HepG2 (cell line): ENCODE results near the gene CFAP97. TPM values are rescaled to one million over a fixed set of nuclear protein-coding genes. Genes with fewer than 3 reads are reported as not detected.

Experiments
- ATAC-seq: fragments of 200-7000 bp; cut with Tn5 transposase; 3 replicates; pipeline ENCODE4 v1.9.1; 2020; ENCODE audit warnings: mild to moderate bottlenecking, moderate library complexity
- BruUV-seq: library from RNA; stranded (reverse); fragments of 400-500 nt; replicated peaks from 2 replicates; lab custom pipeline; 2021; lab: Mats Ljungman, UMichigan
- CTCF ChIA-PET: fragments of 300-600 bp; formaldehyde crosslinking; extraction: SDS; loops from one replicate; lab custom pipeline; 2021; ENCODE audit warnings: low total read pairs, inconsistent platforms, low intra/inter-chr PET ratio; lab: Yijun Ruan, JAX
- POLR2A ChIA-PET: fragments of 350-600 bp; sonication (Branson Sonifier 250); formaldehyde crosslinking; loops from one replicate; lab custom pipeline; 2020; ENCODE audit warnings: antibody characterized with exemption, inconsistent platforms; lab: Yijun Ruan, JAX
- DNase-seq: peaks from one replicate; pipeline ENCODE4 v3.0.0-alpha.2; 2015; ENCODE audit warnings: low spot score
- FAIRE-seq: peaks from 3 replicates; lab custom pipeline; 2011; peaks lifted over from hg19 to GRCh38; lab: Jason Lieb, UNC
- H2AFZ ChIP-seq: one replicate; pipeline ENCODE4 v1.6.1; 2011; ENCODE audit warnings: low read length, inconsistent platforms
- H3K27ac ChIP-seq: fragments of 300-600 bp; 3 replicates; pipeline ENCODE4 v1.8.0; 2011; ENCODE audit warnings: mixed run types, mild to moderate bottlenecking, mixed read lengths, low read length, inconsistent platforms; ENCODE audit not compliant: insufficient read depth; ENCODE audit errors: extremely low read length
- H3K27me3 ChIP-seq, 2 experiments: fragments of 200-600 bp in 1 of 2; 2 replicates in 1 of 2; 3 replicates in 1 of 2; pipeline versions ENCODE4 v1.6.0 to v1.8.0; 2011; ENCODE audit warnings: low read length in 2 of 2, mild to moderate bottlenecking in 2 of 2, moderate library complexity in 2 of 2, inconsistent platforms in 1 of 2; ENCODE audit not compliant: insufficient read depth in 2 of 2, control insufficient read depth in 1 of 2
- H3K36me3 ChIP-seq, 2 experiments: fragments of 200-600 bp in 1 of 2; replicated peaks in 1 of 2; 2 replicates in 1 of 2; 3 replicates in 1 of 2; pipeline versions ENCODE4 v1.5.1 to v1.8.0; 2011; ENCODE audit warnings: low read length in 2 of 2, inconsistent platforms in 1 of 2; ENCODE audit not compliant: insufficient read depth in 2 of 2, control insufficient read depth in 1 of 2
- H3K4me1 ChIP-seq: 2 replicates; pipeline ENCODE4 v1.5.1; 2012; ENCODE audit warnings: low read length, inconsistent platforms; ENCODE audit not compliant: insufficient read depth
- H3K4me2 ChIP-seq: 2 replicates; pipeline ENCODE4 v1.6.0; 2011; ENCODE audit warnings: low read depth, low read length, inconsistent platforms
- H3K4me3 ChIP-seq, 3 experiments: fragments of 200-600 bp in 1 of 3; sonication (generic), shearing (Covaris generic) in 1 of 3; replicated peaks in 1 of 3; 2 replicates each; pipeline ENCODE4 v1.5.1; 2011 to 2016; ENCODE audit warnings: low read length in 3 of 3, inconsistent platforms in 2 of 3, low read depth in 2 of 3, mild to moderate bottlenecking in 2 of 3, control low read depth in 1 of 3, mixed read lengths in 1 of 3; ENCODE audit not compliant: insufficient read depth in 1 of 3
- H3K79me2 ChIP-seq: one replicate; pipeline ENCODE4 v1.6.1; 2011; ENCODE audit warnings: low read length, inconsistent platforms; ENCODE audit not compliant: insufficient read depth
- H3K9ac ChIP-seq: 2 replicates; pipeline ENCODE4 v1.6.0; 2011; ENCODE audit warnings: mild to moderate bottlenecking, low read depth, low read length, inconsistent platforms; ENCODE audit not compliant: insufficient read depth
- H3K9me3 ChIP-seq: 2 replicates; pipeline ENCODE4 v1.5.1; 2012; ENCODE audit warnings: mild to moderate bottlenecking, low read length
- H4K20me1 ChIP-seq: 2 replicates; pipeline ENCODE4 v1.6.0; 2011; ENCODE audit warnings: inconsistent platforms, mild to moderate bottlenecking, low read length, moderate library complexity; ENCODE audit not compliant: insufficient read depth
- ESRRA ChIP-seq: sonication (generic); formaldehyde crosslinking; IDR thresholded peaks from 2 replicates; pipeline ENCODE4 v1.5.1; 2020; ENCODE audit warnings: mild to moderate bottlenecking, low read depth, missing genetic modification reagents
- HHEX ChIP-seq: IDR thresholded peaks from 2 replicates; pipeline ENCODE4 v1.6.1; 2016; ENCODE audit warnings: control low read depth
- HOXD1 ChIP-seq: sonication (generic); formaldehyde crosslinking; IDR thresholded peaks from 2 replicates; pipeline ENCODE4 v1.5.0; 2020; ENCODE audit warnings: missing genetic modification reagents
- JUND ChIP-seq: sonication (generic); formaldehyde crosslinking; IDR thresholded peaks from 2 replicates; pipeline ENCODE4 v1.8.0; 2022; ENCODE audit warnings: mild to moderate bottlenecking, missing genetic modification reagents
- RORA ChIP-seq: sonication (generic); formaldehyde crosslinking; IDR thresholded peaks from 2 replicates; pipeline ENCODE4 v1.5.0; 2020; ENCODE audit warnings: mild to moderate bottlenecking, missing genetic modification reagents, moderate library complexity
- THAP8 ChIP-seq: sonication (generic); formaldehyde crosslinking; IDR thresholded peaks from 2 replicates; pipeline ENCODE4 v1.5.1; 2020; ENCODE audit warnings: missing genetic modification reagents, mild to moderate bottlenecking, borderline replicate concordance
- ZNF34 ChIP-seq: sonication (generic); formaldehyde crosslinking; IDR thresholded peaks from 2 replicates; pipeline ENCODE4 v1.4.0; 2020; ENCODE audit warnings: mild to moderate bottlenecking, missing genetic modification reagents, borderline replicate concordance
- ZNF441 ChIP-seq: sonication (generic); formaldehyde crosslinking; IDR thresholded peaks from 2 replicates; pipeline ENCODE4 v1.7.0; 2021; ENCODE audit warnings: missing genetic modification reagents, borderline replicate concordance
- ZNF766 ChIP-seq: sonication (generic); formaldehyde crosslinking; IDR thresholded peaks from 2 replicates; pipeline ENCODE4 v1.5.0; 2020; ENCODE audit warnings: missing genetic modification reagents, borderline replicate concordance
- ZNF782 ChIP-seq: sonication (generic); formaldehyde crosslinking; IDR thresholded peaks from 2 replicates; pipeline ENCODE4 v1.4.0; 2020; ENCODE audit warnings: missing genetic modification reagents, mild to moderate bottlenecking, borderline replicate concordance
- WGBS: methylation state at CpG from one replicate; pipeline ENCODE4 v1.1.6; 2017; ENCODE audit warnings: low lambda C conversion rate; 5-methylcytosine and 5-hydroxymethylcytosine counted together
- in situ Hi-C: cut with HindIII; loops from 2 replicates; pipeline ENCODE4 v1.10.0; 2017; ENCODE audit warnings: low pct_unique_long_range_greater_than_20kb; ENCODE audit not compliant: extremely low pct_ligation_motif_present
- intact Hi-C: fragments of 100-400 bp; cut with micrococcal nuclease; formaldehyde crosslinking; loops from one replicate; pipeline ENCODE4 v1.10.0; 2022; ENCODE audit not compliant: unreplicated experiment
- polyA plus RNA-seq, 8 experiments: library from polyadenylated mRNA; depleted of rRNA in 3 of 8; stranded (reverse) in 7 of 8; unstranded in 1 of 8; fragments of >200 nt; fragmentation: Illumina TruSeq in 4 of 8; extraction: Trizol in 4 of 8; gene quantifications; 2 replicates each; pipeline versions ENCODE4 v1.2.1 to v1.2.3, GENCODE V29; 2011 to 2016; ENCODE audit warnings: low read depth in 4 of 8, missing spikeins in 1 of 8, mixed read lengths in 1 of 8; ENCODE audit not compliant: insufficient read depth in 1 of 8
- total RNA-seq, 5 experiments: library from RNA; depleted of rRNA; stranded (reverse); fragments of >200 nt; fragmentation: Illumina TruSeq; extraction: Trizol; gene quantifications; 2 replicates each; pipeline ENCODE4 v1.2.3, GENCODE V29; 2016; ENCODE audit warnings: low read depth in 1 of 5

CFAP97 gene
- total and polyA plus RNA-seq, 2 of the 13 experiments (the other 11 are each of a cell fraction or from before 2014, with no cell fraction given): 32.1 to 44.4 TPM

- Histone ChIP-seq H3K27ac (no peak overlapping the region), H3K79me2 (peaks cover 12% of the 10 kb centered on the region), H3K9me3 (no peaks in the 10 kb centered on the region)
- CTCF ChIA-PET: no interaction called here
- WGBS: 25% methylated on average over 6 of the region's 6 CpGs
- no TSS peak for BruUV-seq
- ATAC-seq (no peak), DNase-seq (no peak)
- TF ChIP-seq ZNF34 (CRISPR knock-in tag): no peak
- no peak for TF ChIP-seq JUND
- TF ChIP-seq ZNF441 (CRISPR knock-in tag): no peak
- no peak for TF ChIP-seq ESRRA (CRISPR knock-in tag)
- TF ChIP-seq ZNF766 (CRISPR knock-in tag): no peak
- TF ChIP-seq HHEX (CRISPR knock-in tag): no peak
- no peak for TF ChIP-seq ZNF782 (CRISPR knock-in tag)
- no peak for TF ChIP-seq THAP8 (CRISPR knock-in tag)
- no peak for TF ChIP-seq HOXD1 (CRISPR knock-in tag)
- TF ChIP-seq RORA (CRISPR knock-in tag): no peak
- TF ChIP-seq, all 625 proteins: peak for 0
- H3K4me3 ChIP-seq: no peak overlapping the region
- H3K4me2 ChIP-seq: no peak overlapping the region
- intact Hi-C loops: loop anchor here (5.0 kb wide), 1 partner anchor 63 kb away; the partner anchor contains the start of gene CFAP97
- POLR2A ChIA-PET: no interaction called here
- peaks cover 20% of the 10 kb centered on the region for H3K4me1 ChIP-seq
- H3K27me3 ChIP-seq: peaks cover 0 to 11% of the 10 kb centered on the region in 2 experiments; a peak in 3 of 5 replicates
- peaks cover 6% of the 10 kb centered on the region; the same call in 1 of the 2 replicates for H4K20me1 ChIP-seq
- no peak for FAIRE-seq
- H3K36me3 ChIP-seq: 0 out of 5 replicates have a peak, but pooled peaks cover 0 to 3% of the 10 kb centered on the region in 2 experiments
- H3K9ac ChIP-seq: no peak overlapping the region
- no peak overlapping the region for H2AFZ ChIP-seq
- in situ Hi-C loops: loop anchor here (5.0 kb wide), 1 partner anchor 102 kb away; no protein-coding TSS in a partner anchor
Observed at GRCh38 chr4:185139736-185140135, 64.1 kb downstream of the CFAP97 start.
